GM12865 (cell line): Measurements from ENCODE around the gene SPECC1L.
"Not testable (repeated sequence)": the region's sequence is repeated elsewhere in the genome, so short reads cannot be mapped to it uniquely, and the experiment has no call there.

Source experiments
- DNase-seq: peaks from one replicate; pipeline ENCODE4 v3.0.0; 2010; ENCODE audit warnings: low read depth
- H3K4me3 ChIP-seq: 2 replicates; pipeline ENCODE4 v1.5.1; 2011; ENCODE audit warnings: mild to moderate bottlenecking, low read depth, low read length, control low read depth
- CTCF ChIP-seq: IDR thresholded peaks from 2 replicates; pipeline ENCODE4 v1.5.1; 2011; ENCODE audit warnings: low read length, control low read depth, low read depth, inconsistent platforms; ENCODE audit not compliant: insufficient read depth; ENCODE audit errors: missing control alignments

The SPECC1L gene

GRCh38 chr22:24240381-24240780, 30.2 kb upstream of the SPECC1L start:
- no peak for TF ChIP-seq CTCF
- H3K4me3 ChIP-seq, result no peak overlapping the region
- DNase-seq, result no peak

GRCh38 chr22:24240985-24241692, 29.5 kb upstream of the SPECC1L start:
- H3K4me3 ChIP-seq, DNase-seq: not testable (repeated sequence)

- not testable (repeated sequence) for H3K4me3 ChIP-seq, DNase-seq
These were observed 27.2 kb upstream of the SPECC1L start for GRCh38 chr22:24243417-24243816.

GRCh38 chr22:24244144-24244787, 26.4 kb upstream of the SPECC1L start:
- no peak for TF ChIP-seq CTCF
- H3K4me3 ChIP-seq, result no peak overlapping the region
- DNase-seq, result no peak

GRCh38 chr22:24245030-24245431, 25.6 kb upstream of the SPECC1L start, which contains the start of gene GGT5:
Gene GGT5 (minus strand): TSS chr22:24245082. CDS start chr22:24244725, 357 bp downstream.
- DNase-seq, H3K4me3 ChIP-seq: not testable (repeated sequence)

GRCh38 chr22:24245584-24246561, 24.8 kb upstream of the SPECC1L start:
- H3K4me3 ChIP-seq, DNase-seq: not testable (repeated sequence)

GRCh38 chr22:24247011-24247507, 23.6 kb upstream of the SPECC1L start:
- no peak for DNase-seq
- TF ChIP-seq CTCF, result no peak
- no peak overlapping the region for H3K4me3 ChIP-seq

GRCh38 chr22:24247564-24248344, 22.9 kb upstream of the SPECC1L start:
- peak; percentile 69 for TF ChIP-seq CTCF
- DNase-seq, result peak; percentile 56
- H3K4me3 ChIP-seq, result no peak overlapping the region

GRCh38 chr22:24248611-24249010, 22.0 kb upstream of the SPECC1L start:
- DNase-seq, H3K4me3 ChIP-seq: not testable (repeated sequence)

GRCh38 chr22:24249413-24249812, 21.2 kb upstream of the SPECC1L start:
- not testable (repeated sequence) for DNase-seq, H3K4me3 ChIP-seq

- DNase-seq, H3K4me3 ChIP-seq: not testable (repeated sequence)
These were observed 19.3 kb upstream of the SPECC1L start for GRCh38 chr22:24251286-24251685.

GRCh38 chr22:24253126-24253525, 17.5 kb upstream of the SPECC1L start:
- H3K4me3 ChIP-seq, DNase-seq: not testable (repeated sequence)
